GM19438 (cell line): ENCODE data around the gene SWAP70.
"Not testable (repeated sequence)": the region's sequence is repeated elsewhere in the genome, so short reads cannot be mapped to it uniquely, and the experiment has no call there.

Experiments
- ATAC-seq: cut with Tn5 transposase; IDR thresholded peaks from one replicate; pipeline ENCODE4 v1.9.1; 2021; ENCODE audit warnings: low read depth; ENCODE audit not compliant: unreplicated experiment

The SWAP70 gene

GRCh38 chr11:9689721-9690120, 25.8 kb downstream of the SWAP70 start:
- peak; percentile 39 for ATAC-seq

GRCh38 chr11:9691865-9692264, 28.0 kb downstream of the SWAP70 start:
- no peak for ATAC-seq

GRCh38 chr11:9692691-9693090, 28.8 kb downstream of the SWAP70 start:
- no peak for ATAC-seq

GRCh38 chr11:9693801-9694553, 30.1 kb downstream of the SWAP70 start:
- no peak for ATAC-seq

- ATAC-seq, result not testable (repeated sequence)
Measured at GRCh38 chr11:9695228-9695627, 31.4 kb downstream of the SWAP70 start.

GRCh38 chr11:9697766-9698165, 33.9 kb downstream of the SWAP70 start:
- no peak for ATAC-seq

- no peak for ATAC-seq
Measured at GRCh38 chr11:9700105-9700801, 36.4 kb downstream of the SWAP70 start.

GRCh38 chr11:9701799-9702198, 37.9 kb downstream of the SWAP70 start:
- no peak for ATAC-seq

GRCh38 chr11:9703280-9703679, 39.4 kb downstream of the SWAP70 start:
- ATAC-seq, result no peak

- ATAC-seq, result no peak
Measured at GRCh38 chr11:9704037-9704436, 40.2 kb downstream of the SWAP70 start.

GRCh38 chr11:9704620-9705019, 40.7 kb downstream of the SWAP70 start:
- no peak for ATAC-seq

- not testable (repeated sequence) for ATAC-seq
Measured at GRCh38 chr11:9705361-9705760, 41.5 kb downstream of the SWAP70 start.

- ATAC-seq, result no peak
Measured at GRCh38 chr11:9708544-9708943, 44.7 kb downstream of the SWAP70 start.

- ATAC-seq, result no peak
Measured at GRCh38 chr11:9710223-9710622, 46.3 kb downstream of the SWAP70 start.

GRCh38 chr11:9710852-9711251, 47.0 kb downstream of the SWAP70 start:
- no peak for ATAC-seq

- ATAC-seq, result no peak
Measured at GRCh38 chr11:9711454-9712307, 47.8 kb downstream of the SWAP70 start.

- no peak for ATAC-seq
Measured at GRCh38 chr11:9714272-9714940, 50.5 kb downstream of the SWAP70 start.

- peak; percentile 76 for ATAC-seq
Measured at GRCh38 chr11:9716275-9717039, 52.6 kb downstream of the SWAP70 start.

GRCh38 chr11:9717040-9717357, 53.1 kb downstream of the SWAP70 start:
- no peak for ATAC-seq

GRCh38 chr11:9717719-9718118, 53.8 kb downstream of the SWAP70 start:
- ATAC-seq, result no peak
